Body of pancreas (tissue), 4 donors: ENCODE data around the gene OSMR.

ENCODE experiments used
- POLR2A ChIP-seq, 3 donors: fragments of 450-650 bp; IDR thresholded peaks; one replicate each; pipeline ENCODE4 v1.6.1; 2016; ENCODE audit warnings: antibody characterized with exemption in 3 of 3, mild to moderate bottlenecking in 2 of 3
- TF ChIP-seq, protein P1 (sequence below), 7 experiments: fragments of 450-650 bp in 4 of 7; fragments of 200-600 bp in 3 of 7; sonication (generic) in 3 of 7; IDR thresholded peaks; one replicate each; pipeline ENCODE4 v1.5.1; 2016 to 2019; ENCODE audit warnings: antibody characterized with exemption in 7 of 7

DNA sequence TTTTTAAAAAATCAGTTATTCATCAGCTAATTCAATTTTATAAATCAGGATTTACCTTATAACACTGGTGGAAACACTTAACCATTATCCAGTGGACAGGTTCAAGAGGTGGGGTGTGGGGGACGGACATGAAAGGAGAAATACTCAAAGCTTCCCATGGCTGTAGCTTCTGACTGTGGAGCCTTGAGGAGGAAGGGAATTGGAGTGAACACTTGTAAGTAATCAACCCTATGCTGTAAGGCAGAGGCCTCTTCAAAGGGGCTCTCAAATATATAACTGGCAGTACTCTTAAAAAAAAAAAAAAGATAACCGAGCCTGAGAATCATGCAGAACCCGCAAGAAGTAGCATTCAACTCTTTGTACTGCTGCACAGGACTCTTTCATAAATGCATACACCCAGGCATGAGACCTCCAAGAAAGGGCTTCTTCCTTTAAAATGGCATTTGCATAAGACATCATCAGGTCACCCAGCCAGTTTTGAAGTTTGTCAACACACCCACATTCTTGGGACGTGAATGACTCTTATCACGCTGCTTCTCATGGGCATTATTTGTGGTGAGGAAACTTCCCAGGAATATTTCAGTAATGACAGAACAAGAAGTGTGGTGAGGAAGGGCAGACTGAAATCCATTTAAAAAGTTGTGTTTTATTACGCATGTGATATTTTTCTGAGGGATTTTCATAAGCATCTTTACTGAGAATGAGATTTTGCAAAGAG lies 8.1 kb downstream of the OSMR start:
- TF ChIP-seq, protein P1, sequence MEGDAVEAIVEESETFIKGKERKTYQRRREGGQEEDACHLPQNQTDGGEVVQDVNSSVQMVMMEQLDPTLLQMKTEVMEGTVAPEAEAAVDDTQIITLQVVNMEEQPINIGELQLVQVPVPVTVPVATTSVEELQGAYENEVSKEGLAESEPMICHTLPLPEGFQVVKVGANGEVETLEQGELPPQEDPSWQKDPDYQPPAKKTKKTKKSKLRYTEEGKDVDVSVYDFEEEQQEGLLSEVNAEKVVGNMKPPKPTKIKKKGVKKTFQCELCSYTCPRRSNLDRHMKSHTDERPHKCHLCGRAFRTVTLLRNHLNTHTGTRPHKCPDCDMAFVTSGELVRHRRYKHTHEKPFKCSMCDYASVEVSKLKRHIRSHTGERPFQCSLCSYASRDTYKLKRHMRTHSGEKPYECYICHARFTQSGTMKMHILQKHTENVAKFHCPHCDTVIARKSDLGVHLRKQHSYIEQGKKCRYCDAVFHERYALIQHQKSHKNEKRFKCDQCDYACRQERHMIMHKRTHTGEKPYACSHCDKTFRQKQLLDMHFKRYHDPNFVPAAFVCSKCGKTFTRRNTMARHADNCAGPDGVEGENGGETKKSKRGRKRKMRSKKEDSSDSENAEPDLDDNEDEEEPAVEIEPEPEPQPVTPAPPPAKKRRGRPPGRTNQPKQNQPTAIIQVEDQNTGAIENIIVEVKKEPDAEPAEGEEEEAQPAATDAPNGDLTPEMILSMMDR (IDR thresholded peaks at IDR 0.05): no peak
- no peak for TF ChIP-seq POLR2A (IDR thresholded peaks at IDR 0.05)
